Measurements from ENCODE around the gene SLC26A8.

SLC26A8 gene

DNA sequence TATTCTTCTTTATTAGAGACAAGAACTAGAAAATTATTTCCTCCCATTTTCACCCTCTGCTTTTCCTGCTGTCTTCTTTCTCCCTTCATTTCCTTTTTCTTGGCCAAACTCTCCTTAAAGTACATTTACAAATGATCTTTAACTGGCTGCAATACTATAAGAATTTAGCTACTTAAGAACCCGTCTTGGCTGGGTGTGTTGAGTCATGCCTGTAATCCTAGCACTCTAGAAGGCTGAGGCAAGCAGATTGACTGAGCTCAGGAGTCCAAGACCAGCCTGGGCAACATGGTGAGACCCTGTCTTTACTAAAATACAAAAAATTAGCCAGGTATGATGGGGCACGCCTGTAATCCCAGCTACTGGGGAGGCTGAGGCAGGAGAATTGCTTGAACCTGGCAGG is 64.3 kb downstream of the SLC26A8 start:
- Mint-ChIP-seq H3K27ac (no peak overlapping the region), H3K4me1 (no peaks in the 10 kb centered on the region), H3K9me3 (no peaks in the 10 kb centered on the region), H3K4me3 (no peak overlapping the region), H3K27me3 (ENCODE audit: low read depth) (peaks cover 15% of the 10 kb centered on the region), H3K36me3 (ENCODE audit: low read depth) (no peaks in the 10 kb centered on the region)
- TF ChIP-seq, protein P1, sequence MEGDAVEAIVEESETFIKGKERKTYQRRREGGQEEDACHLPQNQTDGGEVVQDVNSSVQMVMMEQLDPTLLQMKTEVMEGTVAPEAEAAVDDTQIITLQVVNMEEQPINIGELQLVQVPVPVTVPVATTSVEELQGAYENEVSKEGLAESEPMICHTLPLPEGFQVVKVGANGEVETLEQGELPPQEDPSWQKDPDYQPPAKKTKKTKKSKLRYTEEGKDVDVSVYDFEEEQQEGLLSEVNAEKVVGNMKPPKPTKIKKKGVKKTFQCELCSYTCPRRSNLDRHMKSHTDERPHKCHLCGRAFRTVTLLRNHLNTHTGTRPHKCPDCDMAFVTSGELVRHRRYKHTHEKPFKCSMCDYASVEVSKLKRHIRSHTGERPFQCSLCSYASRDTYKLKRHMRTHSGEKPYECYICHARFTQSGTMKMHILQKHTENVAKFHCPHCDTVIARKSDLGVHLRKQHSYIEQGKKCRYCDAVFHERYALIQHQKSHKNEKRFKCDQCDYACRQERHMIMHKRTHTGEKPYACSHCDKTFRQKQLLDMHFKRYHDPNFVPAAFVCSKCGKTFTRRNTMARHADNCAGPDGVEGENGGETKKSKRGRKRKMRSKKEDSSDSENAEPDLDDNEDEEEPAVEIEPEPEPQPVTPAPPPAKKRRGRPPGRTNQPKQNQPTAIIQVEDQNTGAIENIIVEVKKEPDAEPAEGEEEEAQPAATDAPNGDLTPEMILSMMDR (IDR thresholded peaks at IDR 0.05; ENCODE audit: unreplicated experiment in 3 of 3), result no peak

DNA sequence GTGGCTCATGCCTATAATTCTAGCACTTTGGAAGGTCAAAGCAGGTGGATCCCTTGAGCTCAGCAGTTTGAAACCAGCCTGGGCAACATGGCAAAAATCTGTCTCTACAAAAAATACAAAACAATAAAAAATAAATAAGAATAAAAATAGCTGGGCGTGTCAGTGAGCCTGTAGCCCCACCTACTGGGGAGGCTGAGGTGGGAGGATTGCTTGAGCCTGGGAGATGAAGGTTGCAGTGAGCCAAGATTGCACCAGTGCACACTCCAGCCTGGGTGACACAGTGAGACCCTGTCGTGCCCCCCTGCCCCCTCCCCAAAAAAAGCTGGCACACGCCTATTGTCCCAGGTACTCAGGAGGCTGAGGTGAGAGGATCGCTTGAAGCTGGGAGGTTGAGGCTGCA is 68.5 kb downstream of the SLC26A8 start:
- TF ChIP-seq, protein P1 (IDR thresholded peaks at IDR 0.05; ENCODE audit: unreplicated experiment in 3 of 3), result no peak
- Mint-ChIP-seq H3K27ac (no peak overlapping the region), H3K36me3 (ENCODE audit: low read depth) (no peaks in the 10 kb centered on the region), H3K4me1 (no peaks in the 10 kb centered on the region), H3K9me3 (no peaks in the 10 kb centered on the region), H3K27me3 (ENCODE audit: low read depth) (peaks cover 15% of the 10 kb centered on the region), H3K4me3 (no peak overlapping the region)

DNA sequence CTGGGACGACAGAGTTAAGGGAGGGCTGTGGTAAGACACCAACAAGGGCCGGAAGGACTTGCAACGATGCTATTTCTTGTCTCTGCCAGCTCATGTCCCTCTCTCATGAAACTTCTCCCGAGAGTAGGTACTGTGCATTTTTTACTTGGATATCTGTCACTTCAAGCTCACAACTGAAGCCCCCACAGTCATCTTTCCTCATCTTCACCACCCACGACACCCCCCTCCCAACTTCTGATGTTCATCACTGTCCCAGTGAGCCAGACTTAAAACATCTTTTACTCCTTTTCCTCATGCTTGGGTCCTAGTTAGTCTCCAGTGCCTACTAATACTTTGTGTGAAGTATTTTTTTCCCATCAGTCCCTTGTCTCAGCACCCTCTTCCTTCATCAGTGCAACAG is 68.9 kb downstream of the SLC26A8 start:
- H3K4me3 Mint-ChIP-seq, result no peak overlapping the region

DNA sequence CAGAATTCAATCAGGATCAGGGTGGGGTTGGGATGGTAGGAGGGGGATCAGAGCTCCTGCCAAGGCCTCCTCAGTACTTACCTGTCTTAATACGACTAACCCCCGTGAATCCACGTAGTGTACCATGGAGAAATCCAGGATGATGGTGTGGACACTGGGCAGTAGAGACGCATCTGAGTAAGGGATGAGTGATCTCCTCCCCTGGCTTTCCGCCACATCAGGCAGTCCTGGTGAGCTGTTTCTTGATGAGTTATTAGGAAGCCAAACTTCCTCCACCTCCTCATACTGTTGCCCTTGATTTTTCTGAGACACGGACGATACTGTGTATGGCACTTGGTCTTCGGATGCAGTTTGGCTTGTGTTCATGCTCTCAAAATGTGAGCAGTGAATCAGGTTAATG is 69.4 kb downstream of the SLC26A8 start:
- H3K9me3 Mint-ChIP-seq, result no peaks in the 10 kb centered on the region
- no peaks in the 10 kb centered on the region for H3K4me1 Mint-ChIP-seq
- no peaks in the 10 kb centered on the region for H3K36me3 Mint-ChIP-seq (ENCODE audit: low read depth)
- H3K4me3 Mint-ChIP-seq, result no peak overlapping the region
- H3K27ac Mint-ChIP-seq, result no peak overlapping the region
- peaks cover 12% of the 10 kb centered on the region for H3K27me3 Mint-ChIP-seq (ENCODE audit: low read depth)
- TF ChIP-seq, protein P1 (IDR thresholded peaks at IDR 0.05; ENCODE audit: unreplicated experiment in 3 of 3), result no peak

More for the DNA sequence above, 68.9 kb downstream of the SLC26A8 start:
- TF ChIP-seq, protein P1 (IDR thresholded peaks at IDR 0.05; ENCODE audit: unreplicated experiment in 3 of 3), result no peak
- Mint-ChIP-seq H3K36me3 (ENCODE audit: low read depth) (no peaks in the 10 kb centered on the region), H3K27ac (no peak overlapping the region), H3K27me3 (ENCODE audit: low read depth) (peaks cover 15% of the 10 kb centered on the region), H3K4me1 (no peaks in the 10 kb centered on the region), H3K9me3 (no peaks in the 10 kb centered on the region)

DNA sequence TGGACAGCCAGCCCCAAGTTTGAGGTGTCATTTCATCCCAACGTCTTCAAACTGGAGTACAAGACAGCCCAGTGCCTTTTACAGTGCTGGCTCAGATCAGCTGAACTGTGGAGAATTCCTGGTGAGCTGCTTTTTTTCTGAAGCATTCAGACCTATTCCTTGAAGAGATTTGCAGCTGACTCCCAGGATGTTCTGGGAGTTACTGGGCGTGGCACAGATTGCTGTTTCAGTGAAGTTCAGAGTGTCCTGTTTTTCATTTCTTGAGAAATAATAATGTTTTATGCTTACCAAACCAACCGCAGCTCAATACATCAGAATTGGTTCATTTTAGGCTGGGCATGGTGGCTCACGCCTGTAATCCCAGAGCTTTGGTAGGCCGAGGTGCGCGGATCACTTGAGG is 70.1 kb downstream of the SLC26A8 start:
- TF ChIP-seq, protein P1 (IDR thresholded peaks at IDR 0.05; ENCODE audit: unreplicated experiment in 3 of 3), result no peak
- no peaks in the 10 kb centered on the region for H3K9me3 Mint-ChIP-seq
- H3K4me3 Mint-ChIP-seq, result no peak overlapping the region
- H3K27me3 Mint-ChIP-seq (ENCODE audit: low read depth), result peaks cover 10% of the 10 kb centered on the region
- no peaks in the 10 kb centered on the region for H3K4me1 Mint-ChIP-seq
- no peak overlapping the region for H3K27ac Mint-ChIP-seq
- no peaks in the 10 kb centered on the region for H3K36me3 Mint-ChIP-seq (ENCODE audit: low read depth)

DNA sequence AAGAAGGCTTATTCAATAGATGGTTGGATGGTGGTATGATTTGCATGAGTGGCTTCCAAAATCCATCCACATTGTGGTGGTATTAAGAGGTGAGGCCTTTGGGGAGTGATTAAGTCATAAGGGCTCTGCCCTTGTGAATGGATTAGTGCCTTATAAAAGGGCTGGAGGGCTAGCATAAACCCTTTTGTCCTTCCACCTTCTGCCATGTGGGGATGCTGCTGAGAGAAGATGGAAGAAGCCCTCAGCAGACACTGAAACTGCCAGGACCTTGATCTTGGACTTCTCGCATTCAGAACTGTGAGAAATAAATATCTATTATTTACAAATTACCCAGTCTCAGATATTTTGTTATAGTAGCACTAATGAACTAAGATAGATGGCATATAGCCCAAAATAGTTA is 75.7 kb downstream of the SLC26A8 start:
- Mint-ChIP-seq H3K9me3 (no peaks in the 10 kb centered on the region), H3K27ac (no peak overlapping the region), H3K36me3 (ENCODE audit: low read depth) (no peaks in the 10 kb centered on the region), H3K27me3 (ENCODE audit: low read depth) (peaks cover 5% of the 10 kb centered on the region), H3K4me3 (no peak overlapping the region), H3K4me1 (no peaks in the 10 kb centered on the region)
- TF ChIP-seq, protein P1 (IDR thresholded peaks at IDR 0.05; ENCODE audit: unreplicated experiment in 3 of 3), result no peak
